GM18858 (cell line): ENCODE results near the gene SLC5A9.
"Not testable (repeated sequence)": the region's sequence is repeated elsewhere in the genome, so short reads cannot be mapped to it uniquely, and the experiment has no call there.

ENCODE experiments used
- ATAC-seq: cut with Tn5 transposase; IDR thresholded peaks from one replicate; pipeline ENCODE4 v1.9.1; 2021; ENCODE audit not compliant: unreplicated experiment

SLC5A9 gene

DNA sequence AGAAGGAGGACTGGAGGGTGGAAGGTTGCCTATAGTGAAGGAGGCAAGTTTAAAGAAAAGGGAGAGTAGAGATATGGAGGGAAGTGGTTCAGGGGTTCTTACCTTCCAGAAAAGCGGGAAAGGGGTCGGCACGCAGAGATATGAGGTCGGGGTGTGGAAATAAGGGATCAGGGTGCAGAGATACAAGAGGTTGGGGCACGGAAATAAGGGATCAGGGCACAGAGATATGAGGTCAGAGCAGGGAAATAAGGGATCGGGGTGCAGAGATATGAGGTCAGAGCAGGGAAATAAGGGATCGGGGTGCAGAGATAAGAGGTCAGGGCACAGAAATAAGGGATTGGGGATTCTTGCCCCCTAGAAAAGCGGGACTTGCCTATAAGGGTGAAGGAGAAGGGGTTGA, 9.1 kb upstream of the SLC5A9 start:
- not testable (repeated sequence) for ATAC-seq

DNA sequence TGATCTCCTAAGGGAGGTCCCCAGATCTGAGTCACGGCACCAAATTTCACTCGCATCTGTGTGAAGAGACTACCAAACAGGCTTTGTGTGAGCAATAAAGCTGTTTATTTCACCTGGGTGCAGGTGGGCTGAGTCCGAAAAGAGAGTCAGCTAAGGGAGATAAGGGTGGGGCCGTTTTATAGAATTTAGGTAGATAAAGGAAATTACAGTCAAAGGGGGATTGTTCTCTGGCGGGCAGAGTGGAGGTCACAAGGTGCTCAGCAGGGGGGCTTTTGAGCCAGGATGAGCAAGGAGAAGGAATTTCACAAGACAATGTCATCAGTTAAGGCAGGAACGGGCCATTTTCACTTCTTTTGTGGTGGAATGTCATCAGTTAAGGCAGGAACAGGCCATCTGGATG, 8.2 kb upstream of the SLC5A9 start:
- not testable (repeated sequence) for ATAC-seq

GRCh38 chr1:48214820-48215219, 7.7 kb upstream of the SLC5A9 start:
- no peak for ATAC-seq

DNA sequence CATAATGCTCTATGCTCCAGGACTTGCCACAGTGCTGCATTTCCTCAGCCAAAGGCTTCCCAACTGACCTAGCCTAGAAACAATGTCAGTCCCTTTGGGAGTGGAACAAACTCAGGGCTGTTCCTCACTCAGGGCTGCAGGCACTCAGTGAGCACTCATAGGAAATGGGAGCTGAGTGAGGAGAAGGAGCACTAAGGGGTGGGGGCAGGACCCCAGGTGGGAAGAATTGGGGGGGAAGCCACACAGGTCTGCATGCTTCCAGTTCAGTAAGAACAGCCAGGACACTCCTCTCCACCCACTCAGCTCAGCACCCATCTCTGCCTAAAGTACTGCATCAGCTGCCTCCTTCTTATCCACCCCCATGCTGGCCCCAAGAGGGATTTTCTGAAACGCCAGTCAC, 7.3 kb upstream of the SLC5A9 start:
- ATAC-seq, result no peak

- no peak for ATAC-seq
Observed at GRCh38 chr1:48215889-48216288, 6.6 kb upstream of the SLC5A9 start.

- no peak for ATAC-seq
Observed at GRCh38 chr1:48216313-48216712, 6.2 kb upstream of the SLC5A9 start.

GRCh38 chr1:48216941-48217340, 5.6 kb upstream of the SLC5A9 start:
- no peak for ATAC-seq

DNA sequence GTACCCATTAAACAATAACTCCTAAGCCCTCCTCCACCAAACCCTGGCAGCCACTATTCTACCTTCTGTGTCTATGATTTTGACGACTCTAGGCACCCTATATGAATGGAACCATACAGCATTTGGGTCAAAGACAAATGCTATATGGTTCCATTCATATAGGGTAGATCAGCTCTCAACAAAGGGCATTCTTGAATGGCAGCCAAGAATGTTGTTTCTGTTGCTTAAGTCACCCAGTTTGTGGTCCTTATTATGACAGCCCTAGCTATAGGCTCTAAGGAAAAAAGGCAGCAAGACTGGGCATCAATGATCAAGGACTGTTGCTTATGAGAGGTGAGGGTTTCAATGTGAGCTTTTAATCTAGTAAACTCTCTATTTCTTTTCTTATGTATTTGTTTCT, 4.7 kb upstream of the SLC5A9 start:
- ATAC-seq, result no peak

GRCh38 chr1:48219803-48220202, 2.7 kb upstream of the SLC5A9 start:
- ATAC-seq, result no peak

DNA sequence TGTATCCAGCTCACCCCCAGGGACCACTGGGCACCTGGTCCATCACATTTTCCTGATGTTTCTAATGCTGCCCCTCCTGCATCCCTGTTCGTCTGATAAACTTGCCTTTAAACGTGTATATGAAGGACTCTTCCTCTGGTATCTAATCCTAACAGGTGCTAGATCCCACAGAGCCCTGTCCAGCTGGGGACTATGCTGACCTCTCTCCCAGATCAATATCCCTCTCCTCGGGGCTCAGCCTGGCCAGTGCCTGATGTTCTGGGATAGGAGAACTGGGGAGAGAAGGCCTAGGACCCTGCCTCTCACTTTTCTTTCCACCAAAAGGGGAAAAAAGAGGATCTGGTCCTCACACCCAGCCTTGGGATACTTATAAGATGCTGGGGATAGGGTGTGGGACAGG, 1.4 kb upstream of the SLC5A9 start:
- no peak for ATAC-seq

GRCh38 chr1:48221657-48222056, 859 bp upstream of the SLC5A9 start:
- no peak for ATAC-seq

- no peak for ATAC-seq
Observed at GRCh38 chr1:48223366-48224240, 1.1 kb downstream of the SLC5A9 start.

- no peak for ATAC-seq
Observed at GRCh38 chr1:48224791-48225190, 2.3 kb downstream of the SLC5A9 start.

DNA sequence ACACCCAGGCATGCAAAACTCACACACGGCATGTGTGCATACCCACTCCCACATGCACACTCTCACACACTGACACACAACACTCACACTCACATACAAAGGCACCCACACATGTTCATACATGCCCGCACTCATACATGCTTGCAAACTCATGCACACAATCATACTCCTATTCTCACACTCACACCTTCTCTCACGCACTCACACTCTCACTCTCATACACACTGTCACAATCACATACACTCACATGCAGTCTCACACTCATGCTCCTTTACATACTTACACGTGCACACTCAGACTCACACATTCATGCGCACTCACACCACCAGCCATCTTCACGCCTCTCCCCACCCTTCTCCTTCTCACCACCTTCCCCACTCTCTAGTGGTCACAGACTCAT, 3.1 kb downstream of the SLC5A9 start:
- no peak for ATAC-seq

DNA sequence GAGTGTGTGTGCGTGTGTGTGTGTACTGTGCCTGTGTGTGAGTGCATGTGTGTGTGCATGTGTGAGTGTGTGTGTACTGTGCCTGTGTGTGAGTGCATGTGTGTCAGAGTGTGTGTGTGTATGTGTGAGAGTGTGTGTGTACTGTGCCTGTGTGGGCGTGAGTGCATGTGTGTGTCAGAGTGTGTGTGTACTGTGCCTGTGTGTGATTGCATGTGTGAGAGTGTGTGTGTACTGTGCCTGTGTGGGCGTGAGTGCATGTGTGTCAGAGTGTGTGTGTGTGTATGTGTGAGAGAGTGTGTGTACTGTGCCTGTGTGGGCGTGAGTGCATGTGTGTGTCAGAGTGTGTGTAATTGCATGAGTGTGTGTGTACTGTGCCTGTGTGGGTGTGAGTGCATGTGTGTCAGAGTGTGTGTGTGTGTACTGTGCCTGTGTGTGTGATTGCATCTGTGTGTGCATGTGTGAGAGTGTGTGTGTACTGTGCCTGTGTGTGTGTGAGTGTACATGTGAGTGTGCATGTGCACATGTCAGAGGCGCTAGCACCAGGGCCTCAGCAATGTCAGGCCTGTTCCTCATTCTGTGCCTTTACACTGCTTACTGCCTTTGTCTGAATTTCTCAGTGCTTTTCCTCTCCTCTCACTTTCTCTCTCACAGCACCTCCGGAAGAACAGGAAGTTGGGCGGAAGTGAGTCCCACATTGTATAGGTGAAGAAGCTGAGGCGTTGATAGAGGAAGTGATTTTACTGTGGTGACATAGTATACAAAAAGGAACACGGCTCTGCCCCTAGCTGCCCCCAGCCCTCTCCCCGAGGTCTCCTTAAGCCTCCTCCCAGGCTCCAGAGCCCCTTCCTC, 4.9 kb downstream of the SLC5A9 start:
- ATAC-seq, result peak; percentile 48

- no peak for ATAC-seq
Observed at GRCh38 chr1:48228156-48228555, 5.6 kb downstream of the SLC5A9 start.

GRCh38 chr1:48229317-48229716, 6.8 kb downstream of the SLC5A9 start:
- no peak for ATAC-seq

- ATAC-seq, result no peak
Observed at GRCh38 chr1:48230236-48230635, 7.7 kb downstream of the SLC5A9 start.

DNA sequence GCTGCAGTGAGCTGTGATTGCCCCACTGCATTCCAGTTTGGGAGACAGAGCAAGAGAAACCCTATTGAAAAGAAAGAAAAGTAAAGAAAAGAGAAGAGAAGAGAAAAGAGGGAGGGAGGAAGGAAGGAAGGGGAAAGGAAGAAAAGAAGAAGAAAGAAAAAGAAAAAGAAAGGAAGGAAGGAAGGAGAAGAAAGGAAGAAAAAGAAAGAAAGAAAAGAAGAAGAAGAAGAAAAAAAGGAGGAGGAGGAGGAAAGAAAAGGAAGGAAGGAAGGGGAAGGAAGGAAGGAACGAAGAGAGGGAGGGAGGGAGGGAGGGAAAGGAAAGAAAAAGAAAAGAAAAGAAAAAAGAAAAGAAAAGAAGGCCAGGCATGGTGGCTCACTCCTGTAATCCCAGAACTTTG, 10.2 kb downstream of the SLC5A9 start:
- ATAC-seq, result no peak

GRCh38 chr1:48233666-48234485, 11.4 kb downstream of the SLC5A9 start:
- ATAC-seq, result no peak

- no peak for ATAC-seq
Observed at GRCh38 chr1:48235652-48236051, 13.1 kb downstream of the SLC5A9 start.
